NCI-H2227 treated with DMSO at 0.1 percent for 48 hours (cell line): ENCODE results near the gene CSNK1A1.
A peak's percentile ranks its signal among the peaks of the same experiment; 100 is the strongest.
"Not testable (repeated sequence)": the region's sequence is repeated elsewhere in the genome, so short reads cannot be mapped to it uniquely, and the experiment has no call there.

Experiments
- DNase-seq: peaks from one replicate; lab custom pipeline; 2025; lab: John Stamatoyannopoulos, UW

CSNK1A1 gene

GRCh38 chr5:149572576-149573231 is 21.5 kb upstream of the CSNK1A1 start:
- DNase-seq: no peak

DNA sequence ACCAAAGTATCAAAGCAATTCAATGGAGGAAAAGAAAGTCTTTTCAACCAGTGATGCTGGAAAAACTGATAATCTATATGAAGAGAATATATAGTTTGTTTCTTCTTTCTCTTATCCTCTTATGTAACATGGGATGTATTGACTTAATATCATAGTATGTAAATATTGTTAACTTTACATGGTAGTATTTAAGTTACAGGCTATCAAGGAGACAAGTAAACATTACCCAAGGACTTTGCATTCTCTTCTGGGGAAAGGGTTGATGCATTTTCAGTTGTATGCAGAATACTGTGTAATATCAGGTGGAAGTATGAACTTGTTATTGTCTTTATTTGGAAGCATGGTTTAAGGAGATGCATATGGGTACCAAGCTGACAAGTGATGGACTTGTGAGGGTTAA is 20.9 kb upstream of the CSNK1A1 start:
- DNase-seq: no peak

DNA sequence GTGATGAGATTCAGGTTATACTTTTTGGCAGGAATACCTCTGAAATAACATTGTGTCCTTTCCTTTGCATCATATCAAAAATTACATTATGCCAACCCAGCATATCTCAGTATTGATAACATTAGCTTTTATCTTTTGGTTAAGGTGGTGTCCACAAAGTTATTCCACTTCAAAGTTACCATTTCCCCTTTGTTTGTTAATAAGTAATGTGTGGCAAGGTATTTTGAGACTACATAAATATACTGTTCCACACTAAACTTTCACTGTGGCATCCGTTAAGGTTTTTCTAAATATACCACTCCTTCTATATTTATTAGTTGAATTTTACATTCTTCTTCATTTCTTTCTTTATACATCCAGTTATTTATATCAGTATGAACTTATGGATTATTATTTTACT is 16.0 kb upstream of the CSNK1A1 start:
- DNase-seq: no peak

- peak; percentile 69 for DNase-seq
Observed at GRCh38 chr5:149564542-149565140, 13.4 kb upstream of the CSNK1A1 start.

DNA sequence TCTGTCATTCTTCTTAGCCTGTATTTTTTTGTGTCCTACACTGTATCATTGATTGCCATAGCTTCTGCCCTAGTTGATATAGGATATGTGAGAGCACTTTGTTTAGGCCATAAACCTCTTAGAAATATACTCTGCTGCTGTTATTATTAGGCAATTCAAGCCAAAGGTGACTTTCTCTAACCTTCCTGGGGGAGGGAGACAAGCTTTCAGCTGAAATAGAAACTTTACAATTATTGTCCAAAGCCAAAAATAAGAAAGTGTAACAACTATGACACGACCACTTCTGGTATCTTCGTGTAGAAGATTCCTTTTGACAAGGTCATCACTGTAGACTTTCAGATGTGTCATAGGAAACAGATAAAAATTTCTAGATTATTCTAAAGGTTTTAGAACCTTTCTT is 12.2 kb upstream of the CSNK1A1 start:
- no peak for DNase-seq

DNA sequence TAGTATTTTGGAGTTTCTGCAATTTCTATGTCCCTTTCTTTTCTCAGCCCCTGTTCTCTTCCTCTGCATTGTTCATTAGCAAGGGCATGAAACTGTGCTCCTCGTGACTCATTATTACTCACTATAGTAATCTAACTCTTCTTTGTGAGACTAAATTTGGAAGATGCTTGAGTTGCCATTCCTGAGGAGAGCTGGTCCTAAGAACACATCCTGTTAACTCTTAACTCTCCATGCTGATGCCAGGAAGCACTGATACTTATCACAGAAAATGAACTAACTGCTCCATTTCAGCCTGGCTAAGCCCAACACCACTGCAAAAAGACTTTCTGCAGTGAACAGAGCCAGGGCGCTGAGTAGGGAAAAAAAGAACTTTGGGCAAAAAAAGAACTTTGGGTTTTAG is 10.6 kb upstream of the CSNK1A1 start:
- DNase-seq: no peak

DNA sequence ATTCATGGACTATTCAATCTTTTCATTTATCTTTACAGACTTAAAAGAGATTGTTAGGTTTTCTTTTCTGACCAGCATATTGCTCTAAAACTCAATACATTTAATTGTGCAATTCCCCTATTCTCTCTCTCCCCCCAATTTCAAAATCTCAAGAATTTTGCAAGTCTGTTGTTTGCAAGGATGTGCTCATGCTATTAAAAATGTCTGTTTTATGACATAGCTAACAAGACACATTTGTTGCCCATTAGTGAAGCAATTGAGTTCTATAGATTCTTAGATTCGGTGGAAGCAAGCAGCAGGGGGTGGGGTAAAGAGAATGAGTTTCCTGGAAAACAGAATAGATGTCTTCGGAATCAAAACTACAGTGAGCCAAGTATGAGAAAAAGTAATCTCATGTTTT is 8.5 kb upstream of the CSNK1A1 start:
- no peak for DNase-seq

DNA sequence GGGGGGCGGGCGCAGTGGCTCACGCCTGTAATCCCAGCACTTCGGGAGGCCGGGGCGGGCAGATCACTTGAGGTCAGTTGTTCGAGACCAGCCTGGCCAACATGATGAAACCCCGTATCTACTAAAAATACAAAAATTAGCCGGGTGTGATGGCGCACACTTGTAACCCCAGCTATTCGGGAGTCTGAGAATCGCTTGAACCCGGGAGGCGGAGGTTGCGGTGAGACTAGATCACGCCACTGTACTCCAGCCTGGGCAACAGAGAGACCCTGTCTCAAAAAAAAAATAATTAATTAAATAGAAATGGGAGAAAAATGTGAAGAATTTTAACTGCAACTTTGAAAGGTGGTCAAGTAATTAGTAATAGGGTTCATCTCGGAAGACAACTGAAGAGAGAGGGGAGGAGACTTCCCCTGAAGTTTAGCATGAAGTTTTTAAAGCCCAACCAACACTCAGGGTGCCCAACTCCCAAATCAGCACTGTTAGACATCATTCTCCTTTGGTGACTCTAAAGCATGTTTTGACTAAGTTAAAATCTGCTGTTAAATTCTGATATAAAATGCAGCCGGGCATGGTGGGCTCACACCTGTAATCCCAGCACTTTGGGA is 1.4 kb upstream of the CSNK1A1 start:
- no peak for DNase-seq

DNA sequence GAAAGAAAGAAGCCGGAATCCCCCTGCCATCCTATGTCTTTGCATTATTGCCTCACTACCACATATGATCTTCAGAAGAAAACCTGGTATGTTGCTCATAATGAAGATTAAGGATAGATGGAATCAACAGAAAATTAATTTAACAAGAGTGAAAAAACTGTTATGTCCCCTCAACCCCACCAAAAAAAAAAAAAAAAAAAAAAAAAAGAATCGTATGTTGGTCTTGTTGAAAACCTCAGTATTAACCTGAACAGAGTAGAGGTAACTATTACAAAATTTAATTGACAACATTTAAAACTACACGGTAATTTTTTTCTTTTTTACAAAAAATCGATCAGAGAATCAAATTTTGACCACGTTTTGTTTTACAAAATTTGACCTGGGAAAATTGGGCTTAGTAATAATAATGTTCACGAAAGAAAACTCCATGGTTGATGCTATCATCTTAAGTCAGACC is 827 bp upstream of the CSNK1A1 start:
- no peak for DNase-seq

DNA sequence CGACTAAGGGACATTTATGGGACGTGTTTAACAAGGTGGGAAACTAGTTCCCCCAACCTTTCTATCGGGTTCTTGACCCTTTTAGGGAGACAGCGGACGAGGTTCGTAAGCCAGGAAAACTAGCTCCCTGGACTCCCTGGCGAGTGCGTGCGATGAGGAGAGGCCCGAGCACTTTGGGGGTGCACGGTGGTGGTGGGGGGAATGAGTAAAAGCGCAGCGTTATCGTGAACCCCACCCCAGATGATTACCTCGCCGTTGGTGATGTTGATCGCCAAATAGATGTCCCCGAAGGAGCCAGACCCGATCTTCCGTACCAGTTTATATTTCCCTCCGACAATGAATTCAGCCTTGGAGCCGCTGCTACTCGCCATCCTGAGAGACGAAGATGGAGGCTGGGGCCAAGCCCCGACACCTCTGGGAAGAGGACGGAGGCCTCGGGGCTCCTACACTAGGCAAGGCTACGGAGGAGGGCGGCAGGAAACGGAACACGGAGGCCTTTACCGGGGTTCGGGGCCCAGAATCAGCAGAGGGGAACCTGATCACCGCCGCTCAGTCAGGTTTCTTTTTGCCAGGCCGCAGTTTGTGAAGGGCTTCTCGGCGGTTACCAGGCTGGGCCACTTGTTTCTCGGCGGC is 529 bp downstream of the CSNK1A1 start:
- DNase-seq: no peak

GRCh38 chr5:149550268-149550583 is 1.0 kb downstream of the CSNK1A1 start:
- DNase-seq: no peak

DNA sequence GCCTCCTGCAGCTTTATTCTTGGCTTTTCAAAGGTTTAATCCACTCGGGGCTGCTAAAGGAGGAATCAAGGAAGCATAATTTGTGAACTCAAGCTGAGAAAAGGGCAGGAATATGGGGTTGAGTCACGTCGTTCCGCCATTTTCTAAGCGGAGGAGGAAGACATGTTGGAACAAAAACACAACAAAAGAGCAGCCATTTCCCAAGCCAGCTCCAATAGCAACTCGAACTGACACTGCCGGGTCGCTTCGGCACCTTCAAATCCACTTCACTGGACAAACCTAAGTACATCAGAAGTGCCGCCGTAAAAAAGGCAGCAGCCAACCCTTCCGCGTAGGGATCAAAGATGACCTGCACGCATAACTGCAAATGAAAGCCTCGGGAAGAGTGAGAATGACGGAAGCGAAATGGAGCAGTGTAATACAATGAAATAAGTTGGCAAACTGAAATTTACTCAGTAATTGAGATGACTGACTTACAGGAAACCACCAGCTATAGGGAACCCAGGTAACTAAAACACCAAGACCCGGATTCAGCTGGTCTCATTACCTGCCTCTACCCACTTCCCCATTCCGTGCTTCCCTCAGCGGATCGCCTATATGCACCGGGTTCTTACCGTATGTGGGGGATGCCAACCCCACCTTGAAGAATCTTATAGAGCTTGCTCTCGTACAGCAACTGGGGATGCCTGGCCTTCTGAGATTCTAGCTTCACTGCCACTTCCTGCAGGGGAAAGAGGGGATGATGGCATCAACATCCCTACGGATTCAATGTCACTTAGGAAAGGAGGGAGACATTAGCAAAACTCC is 1.6 kb downstream of the CSNK1A1 start:
- no peak for DNase-seq

DNA sequence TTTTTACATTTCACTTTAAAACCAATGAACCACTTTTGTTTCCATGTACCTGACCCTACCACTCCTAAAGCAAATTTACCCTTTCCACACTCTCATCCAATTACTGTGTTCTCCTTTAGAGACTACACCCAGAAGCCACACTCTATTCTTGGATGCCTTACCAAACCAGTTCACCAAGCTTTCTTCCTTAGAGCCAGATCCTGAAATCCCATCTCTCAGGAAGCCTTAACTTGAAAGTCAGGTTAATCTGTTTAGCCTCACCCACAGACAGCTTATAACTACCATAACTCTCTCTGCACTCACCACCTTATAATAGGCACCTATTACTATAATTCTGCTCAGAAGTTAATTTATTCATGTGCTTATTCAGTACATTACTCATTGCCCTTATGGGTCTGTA is 4.3 kb downstream of the CSNK1A1 start:
- DNase-seq: no peak

GRCh38 chr5:149545327-149545726 is 5.9 kb downstream of the CSNK1A1 start:
- no peak for DNase-seq

DNA sequence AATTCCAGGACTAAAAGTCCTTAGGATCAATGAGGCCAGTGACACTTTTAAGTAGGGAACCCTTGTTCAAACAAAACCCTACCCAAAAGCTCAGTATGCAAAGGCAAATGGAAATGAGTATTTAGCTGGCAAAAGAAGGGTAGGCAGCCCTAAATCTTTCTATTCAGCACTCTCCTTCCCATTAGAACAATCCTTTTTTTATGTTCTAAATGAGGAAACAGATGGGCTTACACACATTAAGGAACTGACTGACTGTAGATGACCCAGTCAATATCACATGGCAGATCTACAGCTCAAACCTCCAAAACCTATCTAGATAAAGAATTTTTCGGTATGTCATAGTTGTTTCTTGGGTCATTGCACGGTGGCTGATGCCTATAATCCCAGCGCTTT is 7.2 kb downstream of the CSNK1A1 start:
- DNase-seq: no peak

DNA sequence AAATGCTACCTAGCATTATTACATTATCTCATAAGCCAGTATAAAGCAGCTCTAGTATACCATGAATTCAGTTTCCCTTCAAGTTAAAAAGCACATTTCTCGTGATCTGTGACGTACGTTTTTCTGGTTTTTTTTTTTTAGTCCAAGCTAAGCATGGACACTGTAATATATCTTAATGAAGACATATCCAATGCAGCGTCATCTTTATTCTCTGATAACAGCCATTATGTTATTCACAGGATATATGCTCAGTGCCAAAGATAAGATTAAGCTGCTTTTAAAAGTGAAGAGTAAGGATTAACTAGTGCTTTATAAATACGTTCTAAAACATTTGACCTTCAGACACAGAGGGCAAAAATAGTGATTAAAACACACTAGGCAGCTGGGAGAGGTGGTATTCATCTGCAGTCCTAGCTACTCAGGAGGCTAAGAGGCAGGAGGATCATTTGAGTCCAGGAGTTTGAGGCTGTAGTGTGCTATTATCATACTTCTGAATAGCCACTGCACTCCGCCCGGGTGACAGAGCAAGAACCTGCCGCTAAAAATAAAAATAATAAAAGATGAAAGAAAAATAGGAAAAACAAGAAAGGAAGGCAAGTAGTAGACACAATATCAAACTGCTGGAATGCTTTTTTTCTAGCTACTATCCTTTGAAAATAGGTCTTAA is 7.7 kb downstream of the CSNK1A1 start:
- no peak for DNase-seq

- no peak for DNase-seq
Observed at GRCh38 chr5:149541893-149542292, 9.3 kb downstream of the CSNK1A1 start.

DNA sequence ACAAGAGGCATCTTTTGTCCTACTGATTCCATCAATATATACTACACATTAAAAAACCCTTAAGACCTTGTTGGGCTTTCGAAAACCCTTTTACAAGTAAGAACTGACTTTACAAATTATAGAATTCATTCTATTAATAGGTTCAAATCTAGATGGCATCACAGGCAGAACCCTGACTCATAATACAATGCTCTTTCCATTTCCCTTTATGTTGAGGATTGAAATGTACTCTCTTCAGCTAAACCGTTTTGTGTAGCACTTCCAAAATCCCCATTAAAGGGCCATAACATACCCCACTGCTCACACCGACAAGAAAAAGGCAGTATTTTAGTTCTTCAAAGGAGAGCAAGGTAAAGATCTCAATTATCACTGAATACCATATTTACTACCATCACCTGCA is 11.2 kb downstream of the CSNK1A1 start:
- no peak for DNase-seq

DNA sequence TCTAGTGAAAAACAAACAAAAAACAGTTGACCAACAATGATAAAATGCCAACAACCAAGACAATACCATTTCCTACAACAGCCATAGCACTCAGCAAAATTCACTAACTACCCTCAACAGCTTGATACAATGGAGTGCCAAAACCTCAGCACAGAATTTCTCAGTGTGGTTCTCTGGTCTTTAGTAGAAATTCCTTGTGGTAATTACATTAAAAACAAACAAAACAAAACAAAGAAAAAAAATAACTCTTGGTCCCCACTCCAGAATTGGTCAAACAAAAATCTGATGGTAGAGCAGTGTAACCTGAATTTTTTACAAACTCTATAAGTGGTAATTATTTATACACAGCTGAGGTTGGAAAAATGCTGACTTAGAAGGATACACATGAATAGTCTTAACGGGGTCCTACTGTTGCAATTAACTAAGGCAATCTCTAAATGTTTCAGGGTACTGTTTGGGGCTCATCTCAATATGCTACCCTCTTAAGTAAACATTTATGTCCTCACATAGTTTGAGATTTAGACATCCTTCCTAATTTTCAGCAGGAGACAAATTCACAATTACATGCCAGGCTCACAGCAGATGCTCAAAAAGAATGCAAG is 13.8 kb downstream of the CSNK1A1 start:
- no peak for DNase-seq

- not testable (repeated sequence) for DNase-seq
Observed at GRCh38 chr5:149535787-149536186, 15.5 kb downstream of the CSNK1A1 start.

GRCh38 chr5:149532413-149532812 is 18.8 kb downstream of the CSNK1A1 start:
- no peak for DNase-seq

DNA sequence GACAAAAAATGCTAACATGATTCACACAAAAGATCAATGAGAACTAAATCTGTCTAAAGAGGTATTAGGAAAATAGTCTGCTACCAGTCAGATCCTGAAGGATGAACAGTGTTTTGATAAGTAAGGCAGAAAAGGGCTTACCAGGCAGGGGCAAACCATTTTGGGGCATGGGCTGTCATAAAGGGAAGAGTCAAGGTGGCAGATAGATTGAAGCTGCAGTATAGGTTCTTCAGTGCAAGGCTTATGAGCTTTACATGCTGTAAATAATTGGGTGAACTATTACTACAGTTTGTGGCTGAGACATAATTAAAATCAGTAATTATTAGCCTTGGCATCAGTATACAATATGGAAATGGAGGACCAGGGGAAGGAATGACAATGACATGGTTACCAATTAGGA is 21.8 kb downstream of the CSNK1A1 start:
- DNase-seq: no peak
